Skeletal muscle cell (primary cell): ENCODE data around the gene ARHGEF7.

Source experiments
- DNase-seq: peaks from one replicate; pipeline ENCODE4 v3.0.0-alpha.2; 2010; ENCODE audit warnings: low read depth
- H3K4me3 ChIP-seq: 2 replicates; pipeline ENCODE4 v1.5.1; 2011; ENCODE audit warnings: low read depth, mild to moderate bottlenecking, control low read depth, low read length, moderate library complexity

ARHGEF7 gene

DNA sequence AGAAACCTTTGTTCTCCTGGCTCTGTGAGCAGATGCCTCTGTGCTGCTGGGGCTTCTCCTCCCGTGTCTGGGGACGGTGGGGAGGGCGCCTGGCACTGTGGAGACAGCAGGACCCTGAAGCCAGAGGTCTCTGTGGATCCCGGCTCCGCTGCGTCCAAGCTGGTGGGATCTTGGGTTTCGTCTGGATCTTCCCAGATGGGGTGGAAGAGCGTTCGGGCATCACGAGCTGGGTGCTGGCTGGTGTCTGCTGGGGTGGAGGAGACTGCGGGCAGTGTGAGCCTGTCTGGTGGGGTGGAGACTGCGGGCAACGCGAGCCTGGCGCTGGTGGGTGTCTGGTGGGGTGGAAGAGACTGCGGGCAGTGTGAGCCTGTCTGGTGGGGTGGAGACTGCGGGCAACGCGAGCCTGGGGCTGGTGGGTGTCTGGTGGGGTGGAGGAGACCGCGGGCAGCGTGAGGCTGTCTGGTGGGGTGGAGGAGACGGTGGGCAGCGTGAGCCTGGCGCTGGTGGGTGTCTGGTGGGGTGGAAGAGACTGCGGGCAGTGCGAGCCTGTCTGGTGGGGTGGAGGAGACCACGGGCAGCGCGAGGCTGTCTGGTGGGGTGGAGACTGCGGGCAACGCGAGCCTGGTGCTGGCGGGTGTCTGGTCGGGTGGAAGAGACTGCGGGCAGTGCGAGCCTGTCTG lies 211.0 kb downstream of the ARHGEF7 start:
- H3K4me3 ChIP-seq = no peak overlapping the region
- DNase-seq = no peak

DNA sequence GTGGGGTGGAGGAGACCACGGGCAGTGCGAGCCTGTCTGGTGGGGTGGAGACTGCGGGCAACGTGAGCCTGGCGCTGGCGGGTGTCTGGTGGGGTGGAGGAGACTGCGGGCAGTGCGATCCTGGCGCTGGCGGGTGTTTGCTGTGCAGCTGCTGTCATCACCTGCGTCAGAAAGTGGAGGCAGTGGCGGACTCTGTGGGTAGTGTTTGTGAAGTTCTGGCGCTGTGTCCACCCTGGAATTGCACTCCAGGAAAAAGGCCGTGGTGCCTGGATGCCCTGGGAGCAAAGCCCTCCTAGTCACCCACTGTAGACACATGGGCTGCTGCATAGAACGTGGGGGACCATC lies 211.5 kb downstream of the ARHGEF7 start:
- no peak for DNase-seq
- no peak overlapping the region for H3K4me3 ChIP-seq

DNA sequence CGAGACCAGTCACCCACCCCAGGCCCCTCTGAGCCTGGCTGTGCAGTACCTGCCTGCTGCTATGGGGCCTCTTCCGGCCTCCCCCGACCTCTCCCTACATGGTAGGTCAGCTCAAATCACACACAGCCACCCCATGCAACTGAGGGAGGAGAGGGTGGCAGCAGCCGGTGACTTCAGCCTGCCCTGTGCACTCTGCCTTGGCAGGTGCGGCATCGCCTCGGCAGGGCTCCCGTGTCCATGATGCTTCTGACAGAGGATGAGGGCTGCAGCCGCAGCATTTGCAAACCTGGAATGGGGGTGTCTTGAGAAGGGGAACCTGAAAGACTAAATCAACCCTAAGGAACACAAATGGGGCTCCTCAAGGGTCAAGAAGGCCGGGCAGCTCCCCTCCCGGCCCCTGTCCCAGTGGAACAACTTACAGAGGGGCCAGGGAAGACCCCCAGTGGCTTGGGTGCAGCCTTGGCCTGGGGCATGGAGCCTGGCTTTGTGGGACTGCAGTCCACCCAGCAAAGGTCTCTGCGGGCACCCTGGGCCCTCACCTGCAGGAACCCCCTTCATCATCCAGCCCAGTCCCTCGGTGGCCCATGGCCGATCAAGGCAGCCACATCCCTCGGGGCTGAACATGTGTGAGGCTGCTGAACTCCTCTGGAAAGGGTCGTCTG lies 212.0 kb downstream of the ARHGEF7 start:
- no peak for DNase-seq
- no peak overlapping the region for H3K4me3 ChIP-seq

DNA sequence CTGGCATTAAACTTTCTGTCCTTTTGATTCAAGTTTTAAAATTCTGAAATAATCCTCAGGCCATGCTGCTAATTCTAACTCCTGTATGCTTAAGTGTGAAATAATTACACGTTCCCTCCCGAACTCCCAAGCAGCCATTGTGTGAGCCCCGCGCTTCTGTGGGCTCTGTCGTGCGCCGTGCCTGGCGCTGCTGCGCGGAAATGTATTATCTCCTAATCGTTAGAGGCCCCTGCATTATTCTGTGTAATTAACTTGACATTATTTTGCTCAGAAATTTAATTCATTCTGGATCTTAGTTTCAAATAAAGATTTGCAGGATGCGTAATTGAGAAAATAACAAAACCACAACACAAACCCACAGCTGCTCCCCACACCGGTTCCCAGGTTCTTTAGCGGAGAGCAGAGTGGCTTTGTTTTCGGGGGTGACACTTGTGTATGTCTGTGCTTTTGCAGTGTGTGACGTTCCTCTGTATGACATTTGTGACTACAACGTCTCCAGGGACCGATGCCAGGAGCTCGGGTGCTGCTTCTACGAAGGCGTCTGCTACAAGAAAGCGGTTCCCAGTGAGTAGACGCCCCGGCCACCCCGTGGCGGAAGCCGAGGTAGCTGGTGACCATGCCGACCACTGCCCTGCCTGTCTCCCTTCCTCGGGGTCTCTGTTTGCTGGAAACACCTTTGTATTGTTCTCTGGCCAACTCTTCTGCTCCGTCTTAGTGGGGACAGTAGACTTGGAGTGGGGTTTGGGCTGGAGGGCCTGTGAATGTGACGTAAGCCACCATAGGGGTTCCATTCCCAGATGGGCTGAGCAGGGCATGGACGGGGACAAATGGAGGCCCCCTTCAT lies 212.8 kb downstream of the ARHGEF7 start:
- no peak for DNase-seq
- H3K4me3 ChIP-seq = no peak overlapping the region

DNA sequence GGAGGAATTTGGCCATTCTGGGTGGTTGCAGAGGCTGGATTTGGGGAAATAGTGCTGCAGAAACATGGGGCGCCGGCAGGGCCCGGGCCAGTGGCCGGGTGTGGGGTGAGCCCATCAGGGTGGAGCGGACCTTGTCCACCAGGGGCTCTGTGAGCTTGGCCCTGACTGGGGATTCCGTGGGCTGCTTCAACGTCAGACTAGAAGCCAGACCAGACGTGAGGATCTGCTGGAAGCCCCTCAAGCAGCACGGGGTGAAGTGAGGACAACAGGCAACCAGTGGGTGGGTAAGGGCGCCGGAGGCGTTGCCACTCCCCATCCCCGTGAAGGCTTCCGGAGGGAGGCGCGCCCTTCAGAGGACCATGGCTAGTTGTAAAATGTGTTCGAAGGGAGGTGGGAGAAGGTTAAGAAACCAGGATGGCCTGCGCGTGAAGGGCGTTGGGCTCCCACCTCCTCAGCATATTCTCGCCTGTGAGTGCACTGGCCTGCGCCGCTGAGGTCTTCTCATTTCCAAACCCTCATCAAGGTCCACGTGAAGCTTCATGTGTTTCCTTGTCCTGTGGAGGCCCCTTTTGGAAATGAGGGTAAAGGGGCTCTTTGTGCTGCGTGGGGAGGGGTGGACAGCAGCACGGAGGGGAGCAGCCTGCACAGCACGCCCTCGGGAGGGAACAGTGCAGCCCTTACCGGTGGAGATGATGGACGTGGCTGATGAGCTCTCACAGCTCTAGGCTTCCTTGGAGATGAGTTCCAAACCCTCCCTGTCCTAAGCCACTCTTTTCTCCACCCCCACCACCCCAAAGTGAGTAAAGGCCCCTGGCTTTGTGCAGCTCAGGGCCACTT lies 213.7 kb downstream of the ARHGEF7 start:
- no peak for DNase-seq
- no peak overlapping the region for H3K4me3 ChIP-seq

DNA sequence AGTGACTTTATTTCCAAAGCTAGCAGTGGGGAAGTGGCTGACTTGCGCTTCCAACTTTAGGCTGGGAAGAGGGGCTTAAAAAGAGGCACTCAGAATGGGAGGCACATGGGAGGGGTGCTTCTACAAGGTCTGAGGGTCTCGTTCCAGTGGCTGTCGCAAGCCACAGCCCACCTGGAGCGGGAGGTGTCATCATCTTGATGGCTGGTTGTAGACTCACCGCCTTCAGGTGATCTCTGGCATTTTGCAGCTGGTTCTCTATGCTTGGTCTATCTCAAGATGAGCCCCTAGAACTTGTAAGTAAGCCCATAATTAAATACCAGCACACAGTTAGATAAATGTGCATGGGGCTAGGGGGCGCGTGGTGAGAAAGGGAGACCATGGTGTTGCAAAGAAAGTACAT lies 214.5 kb downstream of the ARHGEF7 start:
- DNase-seq = no peak
- H3K4me3 ChIP-seq = no peak overlapping the region

DNA sequence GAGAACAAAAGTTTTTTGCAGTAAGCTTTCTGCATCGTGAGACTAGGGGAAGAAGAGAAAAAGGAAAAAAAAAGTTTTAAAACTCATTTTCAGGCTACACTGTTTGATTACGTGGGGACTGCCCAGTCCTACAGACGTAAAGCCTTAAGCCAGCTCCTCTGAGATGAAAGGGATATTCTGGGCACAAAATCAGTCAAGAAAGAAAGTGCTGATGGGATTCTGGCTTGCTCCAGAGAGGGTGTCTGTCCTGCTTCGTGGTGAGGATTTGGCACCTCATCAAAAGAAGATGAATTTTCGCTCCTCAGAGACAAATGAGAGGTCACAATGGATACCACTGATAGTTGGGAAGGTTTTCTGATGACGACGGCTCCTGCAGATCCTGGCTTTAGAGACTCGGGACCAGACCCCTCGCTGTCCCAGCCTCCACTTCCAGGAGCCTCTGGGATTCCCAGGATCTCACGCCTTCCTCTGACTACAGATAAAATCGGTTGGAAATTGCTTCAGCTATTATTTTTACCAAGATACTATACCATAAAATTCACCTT lies 215.0 kb downstream of the ARHGEF7 start:
- no peak for DNase-seq

DNA sequence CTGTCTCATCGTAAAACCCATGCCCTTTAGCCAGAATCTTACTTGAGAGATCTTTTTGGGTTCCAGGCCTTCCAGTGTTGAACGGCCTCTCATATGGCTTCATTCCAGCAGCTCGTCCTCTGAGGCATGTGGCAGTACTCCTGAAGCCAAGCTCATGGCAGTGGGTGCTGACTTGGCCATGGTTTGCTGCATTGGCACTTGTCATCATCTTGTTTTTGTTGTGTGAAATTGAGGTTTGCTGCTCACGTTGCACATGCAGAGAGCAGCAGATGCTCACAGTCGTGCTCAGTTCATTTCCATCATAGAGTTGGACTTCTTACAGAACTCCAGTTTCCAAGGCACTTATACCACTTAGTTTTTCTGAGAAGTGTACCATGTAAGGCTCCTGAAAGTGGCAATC lies 220.2 kb downstream of the ARHGEF7 start:
- DNase-seq = no peak

More for the DNA sequence above, 215.0 kb downstream of the ARHGEF7 start:
- H3K4me3 ChIP-seq = no peak overlapping the region

DNA sequence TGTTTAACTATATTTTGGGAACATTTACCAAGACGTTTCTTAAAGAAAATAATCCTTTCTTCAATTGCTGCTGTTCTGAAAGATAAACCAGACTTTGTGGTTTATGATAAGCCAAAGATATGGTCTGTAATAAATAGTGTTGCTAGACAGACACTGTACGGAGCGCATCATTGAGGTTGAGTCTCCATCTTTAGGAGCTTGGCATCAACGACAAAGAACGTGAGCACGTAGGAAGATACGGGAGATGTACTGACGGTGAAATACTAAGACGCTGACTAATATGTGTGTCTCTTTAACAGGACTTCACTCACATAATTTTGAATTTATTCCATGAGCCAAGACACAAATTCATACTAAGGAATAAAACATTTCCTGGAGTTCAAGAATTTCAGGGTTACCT lies 221.6 kb downstream of the ARHGEF7 start:
- no peak overlapping the region for H3K4me3 ChIP-seq
- DNase-seq = peak; percentile 20

More for the DNA sequence above, 220.2 kb downstream of the ARHGEF7 start:
- no peak overlapping the region for H3K4me3 ChIP-seq

DNA sequence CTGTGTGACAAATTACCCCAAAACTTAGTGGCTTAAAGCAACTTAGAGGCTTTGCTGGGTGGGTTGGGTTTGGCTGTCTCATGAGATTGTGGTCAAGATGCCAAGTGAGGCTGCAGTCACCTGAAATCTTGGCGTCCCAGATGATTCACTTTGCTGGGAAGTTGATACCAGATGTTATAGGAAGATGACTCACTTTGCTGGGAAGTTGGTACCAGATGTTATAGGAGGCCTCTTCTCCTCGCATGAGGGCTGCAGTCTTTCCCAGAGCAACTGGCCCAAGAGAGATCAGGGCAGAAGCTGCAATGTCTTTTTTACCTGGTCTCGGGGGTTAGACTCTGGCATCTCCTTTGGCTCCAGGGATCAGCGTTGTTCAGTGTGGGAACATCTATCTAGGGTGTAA lies 222.1 kb downstream of the ARHGEF7 start:
- DNase-seq = peak; percentile 80
- no peak overlapping the region for H3K4me3 ChIP-seq

DNA sequence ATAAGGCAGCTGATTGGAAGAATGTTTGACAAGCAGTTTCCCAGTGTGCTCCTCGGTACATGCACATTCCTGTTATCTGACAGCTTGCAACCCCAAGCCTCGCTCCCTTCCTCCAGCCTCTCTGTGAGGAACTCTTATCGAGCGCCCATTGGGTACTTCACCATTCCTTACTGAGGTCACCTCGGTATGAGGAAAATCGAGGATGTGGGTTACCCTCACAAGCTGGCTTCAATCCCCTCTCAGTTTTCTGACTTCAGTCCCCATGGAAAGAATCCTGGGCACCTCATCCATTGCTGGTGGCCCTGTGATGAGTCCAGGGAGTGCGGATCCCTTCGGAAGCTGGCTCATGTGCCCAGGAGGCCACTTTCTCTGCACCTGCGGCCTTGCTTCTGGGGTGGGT lies 222.6 kb downstream of the ARHGEF7 start:
- H3K4me3 ChIP-seq = no peak overlapping the region
- no peak for DNase-seq

DNA sequence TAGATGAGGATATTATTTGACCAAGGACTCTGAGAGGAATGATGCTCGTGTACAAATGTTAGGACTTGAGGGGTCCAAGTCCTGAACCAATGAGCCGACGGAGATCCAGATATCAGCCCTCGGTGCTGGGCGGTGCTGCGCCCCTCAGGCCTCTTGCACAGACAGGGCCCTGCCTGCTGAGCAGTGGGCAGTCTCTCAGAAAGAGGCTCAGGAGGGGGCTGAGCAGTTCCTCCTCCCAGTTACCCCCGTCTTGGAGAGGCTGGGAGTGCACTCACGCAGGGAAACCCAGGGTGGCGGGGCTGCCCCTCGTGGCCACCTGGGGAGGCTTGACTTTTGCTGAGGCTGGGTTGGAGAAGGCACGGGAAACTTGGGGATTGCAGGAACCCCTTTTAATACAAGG lies 223.7 kb downstream of the ARHGEF7 start:
- no peak for DNase-seq
- no peak overlapping the region for H3K4me3 ChIP-seq

DNA sequence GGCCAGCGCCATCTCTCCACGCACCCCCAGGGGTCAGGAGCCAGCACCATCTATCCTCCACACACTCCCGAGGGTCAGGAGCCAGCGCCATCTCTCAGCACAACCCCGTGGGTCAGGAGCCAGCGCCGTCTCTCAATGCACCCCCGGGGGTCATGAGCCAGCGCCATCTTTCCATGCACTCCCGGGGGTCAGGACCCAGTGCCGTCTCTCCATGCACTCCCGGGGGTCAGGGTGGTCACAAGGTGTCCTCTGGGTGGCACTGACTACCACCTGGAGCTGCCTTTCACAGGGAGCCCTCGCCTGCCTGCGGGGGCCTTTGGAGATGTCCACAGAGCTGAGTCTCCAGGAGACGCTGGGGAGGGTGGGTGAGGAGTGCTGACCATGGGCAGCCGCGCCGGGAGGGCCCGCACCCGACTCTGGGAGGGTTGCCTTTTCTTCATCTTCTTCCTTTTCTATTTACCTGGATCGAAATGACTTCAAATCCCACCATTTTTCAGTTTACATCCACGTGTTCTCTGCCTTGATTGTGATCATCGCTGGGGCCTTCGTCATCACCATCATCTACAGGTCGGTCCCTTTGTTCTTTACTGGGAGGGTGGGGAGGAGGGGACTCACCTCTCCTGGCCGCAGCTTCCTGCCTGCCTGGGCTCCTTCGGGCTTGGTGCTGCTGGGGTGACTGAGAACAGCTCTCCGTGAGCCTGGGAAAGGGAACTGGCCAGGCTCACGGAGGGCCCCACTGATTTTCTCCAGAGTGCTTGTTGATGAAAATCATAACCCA lies 224.4 kb downstream of the ARHGEF7 start:
- H3K4me3 ChIP-seq = no peak overlapping the region
- DNase-seq = no peak

DNA sequence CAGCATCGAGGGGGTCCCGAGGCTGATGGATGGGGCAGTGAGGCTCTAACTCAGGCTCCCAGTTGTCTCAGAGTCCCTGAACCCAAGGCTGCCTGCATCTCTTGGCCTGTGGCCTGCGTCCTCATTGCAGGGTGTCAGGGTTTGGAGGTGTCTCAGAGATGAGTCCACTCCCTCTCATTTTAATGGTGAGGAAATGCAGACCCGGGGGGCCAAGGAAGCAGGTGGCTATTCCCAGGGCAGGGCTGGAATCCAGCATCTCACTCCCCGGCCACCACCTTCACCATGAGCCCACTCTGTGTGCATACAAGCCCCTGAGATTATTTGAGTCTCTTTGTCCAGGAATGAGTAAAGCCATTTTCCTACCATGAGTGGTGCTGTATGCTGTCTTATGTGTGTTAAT lies 226.8 kb downstream of the ARHGEF7 start:
- no peak overlapping the region for H3K4me3 ChIP-seq
- no peak for DNase-seq

DNA sequence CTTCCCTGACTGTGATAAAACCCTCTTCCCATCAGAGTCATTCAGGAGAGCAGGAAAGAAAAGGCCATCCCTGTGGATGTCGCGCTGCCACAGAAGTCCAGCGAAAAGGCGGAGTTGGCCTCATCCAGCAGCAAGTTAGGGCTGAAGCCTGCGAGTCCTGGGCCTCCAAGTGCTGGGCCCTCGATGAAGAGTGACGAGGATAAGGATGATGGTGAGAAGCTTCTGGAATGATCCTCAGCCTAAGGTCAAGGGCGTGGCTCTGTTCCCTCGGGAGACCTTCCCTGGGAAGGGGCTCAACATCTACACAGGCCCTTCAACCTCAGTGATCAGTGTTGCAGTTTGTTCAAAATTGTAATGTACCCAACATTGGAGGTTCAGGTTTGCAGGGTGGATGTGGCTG lies 227.6 kb downstream of the ARHGEF7 start:
- H3K4me3 ChIP-seq = no peak overlapping the region
- DNase-seq = no peak

DNA sequence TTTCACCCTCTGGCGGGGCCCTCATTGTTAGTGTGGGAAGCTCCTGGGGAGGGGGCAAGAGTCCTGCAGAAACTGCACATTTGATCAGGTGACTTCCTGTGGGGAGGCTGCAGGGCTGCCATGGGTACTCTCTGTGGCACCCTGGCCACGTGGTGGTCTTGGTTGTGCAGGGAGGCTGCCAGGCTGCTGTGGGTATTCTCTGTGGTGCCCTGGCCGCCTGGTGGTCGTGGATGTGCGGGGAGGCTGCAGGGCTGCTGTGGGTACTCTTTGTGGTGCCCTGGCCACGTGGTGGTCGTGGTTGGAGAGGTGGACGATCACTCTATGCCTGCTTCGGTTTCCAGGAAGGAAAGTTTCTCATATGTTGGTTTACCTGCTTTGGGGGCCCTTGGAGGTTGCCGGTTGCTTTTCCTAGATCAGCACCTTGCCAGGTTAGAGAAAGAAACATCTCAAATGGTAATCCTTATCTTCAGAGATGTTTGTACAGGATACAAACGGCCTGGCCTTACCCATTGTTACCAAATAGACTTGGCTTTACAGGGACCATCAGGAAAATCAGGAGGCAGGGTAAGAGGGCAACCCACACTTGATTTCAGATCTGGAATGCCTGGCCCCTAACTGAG lies 228.2 kb downstream of the ARHGEF7 start:
- no peak overlapping the region for H3K4me3 ChIP-seq

DNA sequence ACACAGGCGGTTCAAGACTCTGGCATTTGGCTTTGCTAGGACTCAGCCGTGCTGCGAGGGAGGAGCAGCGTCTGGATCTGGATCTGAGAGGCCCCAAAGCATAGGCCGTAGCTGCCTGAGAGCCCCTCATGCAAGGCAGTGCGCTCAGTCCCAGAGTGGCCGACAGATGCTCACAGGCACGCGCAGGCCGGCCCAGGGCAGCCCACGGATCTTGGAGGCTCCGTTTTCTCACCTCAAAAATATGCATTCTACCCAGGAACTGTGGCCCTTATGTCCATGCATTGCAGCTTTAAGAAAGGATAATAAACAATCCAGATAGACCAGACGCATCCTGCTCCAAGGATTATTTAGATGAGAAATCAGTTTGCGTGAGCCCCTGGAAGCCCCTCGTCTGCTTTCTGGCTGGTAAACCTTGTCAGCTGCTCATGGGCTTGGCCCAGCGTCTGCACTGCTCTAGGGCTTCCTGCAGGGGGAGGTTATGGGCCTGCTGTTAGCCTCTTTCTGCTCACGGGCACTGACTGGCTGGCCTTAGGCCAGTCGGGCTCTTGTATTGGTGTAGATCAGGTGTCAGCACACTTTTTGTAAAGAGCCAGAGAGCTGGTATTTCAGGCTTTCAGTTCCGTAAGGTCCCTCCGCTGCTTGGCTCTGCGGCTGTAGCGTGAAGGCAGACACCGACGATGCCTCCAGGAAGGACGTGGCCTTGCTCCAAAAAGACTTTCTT lies 229.5 kb downstream of the ARHGEF7 start:
- no peak overlapping the region for H3K4me3 ChIP-seq
- peak; percentile 32 for DNase-seq

More for the DNA sequence above, 228.2 kb downstream of the ARHGEF7 start:
- DNase-seq = no peak

DNA sequence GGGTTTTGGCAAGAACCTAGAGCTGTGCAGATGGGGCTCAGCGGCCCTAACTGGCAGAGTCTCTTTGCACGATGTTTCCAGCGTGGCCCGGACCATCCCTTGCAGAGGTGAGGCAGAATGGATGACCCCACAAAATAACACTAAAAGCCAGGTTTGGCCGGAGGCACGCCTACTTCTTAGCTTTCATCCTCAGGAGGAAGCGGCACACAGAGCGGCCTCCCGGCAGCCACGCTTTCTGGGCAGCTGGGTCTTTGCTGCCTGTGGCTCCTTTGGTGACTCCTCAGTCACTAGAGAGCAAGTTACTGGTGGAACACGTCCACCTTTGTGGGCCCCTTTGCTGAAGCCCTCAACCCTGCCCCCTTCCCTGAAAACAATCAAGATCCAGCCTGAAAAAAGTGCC lies 230.6 kb downstream of the ARHGEF7 start:
- H3K4me3 ChIP-seq = no peak overlapping the region
- no peak for DNase-seq
